Subcutaneous adipose tissue (tissue), 4 donors: ENCODE results near the gene MEDAG. TPM values are rescaled to one million over a fixed set of nuclear protein-coding genes. Genes with fewer than 3 reads are reported as not detected.

Experiments used
- CTCF ChIP-seq: fragments of 450-650 bp; IDR thresholded peaks from one replicate; pipeline ENCODE4 v1.5.1; 2016; ENCODE audit warnings: low read depth, mild to moderate bottlenecking, control low read depth, antibody characterized with exemption, moderate library complexity
- total RNA-seq, 4 donors: library from RNA; depleted of rRNA; stranded (reverse); fragments of >200 nt; gene quantifications; one replicate each; pipeline ENCODE4 v1.1.0, GENCODE V29; 2016

The MEDAG gene
- total RNA-seq = 100 to 1,000 TPM in 3 of 4 donors, 10 to 100 TPM in 1; 83.8 to 174 (median 140) TPM

GRCh38 chr13:30905932-30906383 lies at the start of gene MEDAG:
Gene MEDAG (plus strand): TSS chr13:30906271. CDS start chr13:30906516, 245 bp downstream.
- no peak for TF ChIP-seq CTCF

- TF ChIP-seq CTCF = no peak
Measured at GRCh38 chr13:30857018-30857417, 49.1 kb upstream of the MEDAG start.

GRCh38 chr13:30857636-30858035 lies 48.4 kb upstream of the MEDAG start:
- no peak for TF ChIP-seq CTCF

GRCh38 chr13:30859326-30859725 lies 46.7 kb upstream of the MEDAG start:
- TF ChIP-seq CTCF = no peak

GRCh38 chr13:30861163-30861562 lies 44.9 kb upstream of the MEDAG start:
- TF ChIP-seq CTCF = no peak

- no peak for TF ChIP-seq CTCF
Measured at GRCh38 chr13:30861836-30862467, 44.1 kb upstream of the MEDAG start.

GRCh38 chr13:30862707-30863106 lies 43.4 kb upstream of the MEDAG start:
- TF ChIP-seq CTCF = no peak
